H1 (cell line): ENCODE results near the gene SMURF2. TPM values are rescaled to one million over a fixed set of nuclear protein-coding genes. Genes with fewer than 3 reads are reported as not detected.

ENCODE experiments used
- EZH2 ChIP-seq: fragments of 200-600 bp; sonication (generic); IDR thresholded peaks from 2 replicates; pipeline ENCODE4 v1.7.1; 2012; ENCODE audit warnings: low read depth, mild to moderate bottlenecking, moderate library complexity, low read length, inconsistent platforms; ENCODE audit not compliant: severe bottlenecking
- FOSL1 ChIP-seq: IDR thresholded peaks from 2 replicates; pipeline ENCODE4 v1.6.1; 2011; ENCODE audit warnings: mild to moderate bottlenecking, low read depth, low read length, moderate library complexity; ENCODE audit not compliant: insufficient read depth
- KDM4A ChIP-seq: IDR thresholded peaks from one replicate; pipeline ENCODE4 v1.7.1; 2012; ENCODE audit warnings: low read depth, mild to moderate bottlenecking, moderate library complexity, low read length, inconsistent platforms; ENCODE audit not compliant: severe bottlenecking
- MAX ChIP-seq: IDR thresholded peaks from 2 replicates; pipeline ENCODE4 v1.6.1; 2012; ENCODE audit warnings: inconsistent platforms
- POU5F1 ChIP-seq: IDR thresholded peaks from 2 replicates; pipeline ENCODE4 v1.6.1; 2011; ENCODE audit warnings: low read depth, mild to moderate bottlenecking, low read length, moderate library complexity
- SP1 ChIP-seq: IDR thresholded peaks from 2 replicates; pipeline ENCODE4 v1.6.1; 2011; ENCODE audit warnings: low read depth, low read length
- polyA plus RNA-seq, 7 experiments: library from polyadenylated mRNA; depleted of rRNA in 3 of 7; stranded (reverse) in 5 of 7; unstranded in 2 of 7; fragments of >200 nt in 5 of 7; fragments of 200-250 nt in 2 of 7; gene quantifications; 1 replicate in 5 of 7; 2 replicates in 1 of 7; 4 replicates in 1 of 7; pipeline versions ENCODE4 v1.2.1 to v1.2.3, GENCODE V29; 2011 to 2013; ENCODE audit warnings: missing spikeins in 2 of 7, mixed read lengths in 2 of 7
- total RNA-seq: library from RNA; stranded (reverse); fragmentation: NEBNext Ultra II Directional; extraction: Animal tissue kit (Norgen Biotek cat#: 25700); gene quantifications from 2 replicates; pipeline ENCODE4 v1.2.1, GENCODE V29; 2021
- TF ChIP-seq, protein P1 (sequence below): fragments of 300-600 bp; sonication (generic); IDR thresholded peaks from 2 replicates; pipeline ENCODE4 v1.7.1; 2012; ENCODE audit warnings: low read length, moderate library complexity, mild to moderate bottlenecking, inconsistent platforms; ENCODE audit not compliant: insufficient replicate concordance
- TF ChIP-seq, protein P2 (sequence below): IDR thresholded peaks from 2 replicates; pipeline ENCODE4 v1.6.1; 2012; ENCODE audit warnings: inconsistent platforms

SMURF2 gene
- total and polyA plus RNA-seq, 2 of the 8 experiments (the other 6 are each of a cell fraction or from before 2014, with no cell fraction given) = 7.2 to 29.2 TPM

- TF ChIP-seq FOSL1 (no peak), KDM4A (no peak), SP1 (no peak), MAX (no peak), POU5F1 (no peak), EZH2 (no peak)
- TF ChIP-seq, protein P1, sequence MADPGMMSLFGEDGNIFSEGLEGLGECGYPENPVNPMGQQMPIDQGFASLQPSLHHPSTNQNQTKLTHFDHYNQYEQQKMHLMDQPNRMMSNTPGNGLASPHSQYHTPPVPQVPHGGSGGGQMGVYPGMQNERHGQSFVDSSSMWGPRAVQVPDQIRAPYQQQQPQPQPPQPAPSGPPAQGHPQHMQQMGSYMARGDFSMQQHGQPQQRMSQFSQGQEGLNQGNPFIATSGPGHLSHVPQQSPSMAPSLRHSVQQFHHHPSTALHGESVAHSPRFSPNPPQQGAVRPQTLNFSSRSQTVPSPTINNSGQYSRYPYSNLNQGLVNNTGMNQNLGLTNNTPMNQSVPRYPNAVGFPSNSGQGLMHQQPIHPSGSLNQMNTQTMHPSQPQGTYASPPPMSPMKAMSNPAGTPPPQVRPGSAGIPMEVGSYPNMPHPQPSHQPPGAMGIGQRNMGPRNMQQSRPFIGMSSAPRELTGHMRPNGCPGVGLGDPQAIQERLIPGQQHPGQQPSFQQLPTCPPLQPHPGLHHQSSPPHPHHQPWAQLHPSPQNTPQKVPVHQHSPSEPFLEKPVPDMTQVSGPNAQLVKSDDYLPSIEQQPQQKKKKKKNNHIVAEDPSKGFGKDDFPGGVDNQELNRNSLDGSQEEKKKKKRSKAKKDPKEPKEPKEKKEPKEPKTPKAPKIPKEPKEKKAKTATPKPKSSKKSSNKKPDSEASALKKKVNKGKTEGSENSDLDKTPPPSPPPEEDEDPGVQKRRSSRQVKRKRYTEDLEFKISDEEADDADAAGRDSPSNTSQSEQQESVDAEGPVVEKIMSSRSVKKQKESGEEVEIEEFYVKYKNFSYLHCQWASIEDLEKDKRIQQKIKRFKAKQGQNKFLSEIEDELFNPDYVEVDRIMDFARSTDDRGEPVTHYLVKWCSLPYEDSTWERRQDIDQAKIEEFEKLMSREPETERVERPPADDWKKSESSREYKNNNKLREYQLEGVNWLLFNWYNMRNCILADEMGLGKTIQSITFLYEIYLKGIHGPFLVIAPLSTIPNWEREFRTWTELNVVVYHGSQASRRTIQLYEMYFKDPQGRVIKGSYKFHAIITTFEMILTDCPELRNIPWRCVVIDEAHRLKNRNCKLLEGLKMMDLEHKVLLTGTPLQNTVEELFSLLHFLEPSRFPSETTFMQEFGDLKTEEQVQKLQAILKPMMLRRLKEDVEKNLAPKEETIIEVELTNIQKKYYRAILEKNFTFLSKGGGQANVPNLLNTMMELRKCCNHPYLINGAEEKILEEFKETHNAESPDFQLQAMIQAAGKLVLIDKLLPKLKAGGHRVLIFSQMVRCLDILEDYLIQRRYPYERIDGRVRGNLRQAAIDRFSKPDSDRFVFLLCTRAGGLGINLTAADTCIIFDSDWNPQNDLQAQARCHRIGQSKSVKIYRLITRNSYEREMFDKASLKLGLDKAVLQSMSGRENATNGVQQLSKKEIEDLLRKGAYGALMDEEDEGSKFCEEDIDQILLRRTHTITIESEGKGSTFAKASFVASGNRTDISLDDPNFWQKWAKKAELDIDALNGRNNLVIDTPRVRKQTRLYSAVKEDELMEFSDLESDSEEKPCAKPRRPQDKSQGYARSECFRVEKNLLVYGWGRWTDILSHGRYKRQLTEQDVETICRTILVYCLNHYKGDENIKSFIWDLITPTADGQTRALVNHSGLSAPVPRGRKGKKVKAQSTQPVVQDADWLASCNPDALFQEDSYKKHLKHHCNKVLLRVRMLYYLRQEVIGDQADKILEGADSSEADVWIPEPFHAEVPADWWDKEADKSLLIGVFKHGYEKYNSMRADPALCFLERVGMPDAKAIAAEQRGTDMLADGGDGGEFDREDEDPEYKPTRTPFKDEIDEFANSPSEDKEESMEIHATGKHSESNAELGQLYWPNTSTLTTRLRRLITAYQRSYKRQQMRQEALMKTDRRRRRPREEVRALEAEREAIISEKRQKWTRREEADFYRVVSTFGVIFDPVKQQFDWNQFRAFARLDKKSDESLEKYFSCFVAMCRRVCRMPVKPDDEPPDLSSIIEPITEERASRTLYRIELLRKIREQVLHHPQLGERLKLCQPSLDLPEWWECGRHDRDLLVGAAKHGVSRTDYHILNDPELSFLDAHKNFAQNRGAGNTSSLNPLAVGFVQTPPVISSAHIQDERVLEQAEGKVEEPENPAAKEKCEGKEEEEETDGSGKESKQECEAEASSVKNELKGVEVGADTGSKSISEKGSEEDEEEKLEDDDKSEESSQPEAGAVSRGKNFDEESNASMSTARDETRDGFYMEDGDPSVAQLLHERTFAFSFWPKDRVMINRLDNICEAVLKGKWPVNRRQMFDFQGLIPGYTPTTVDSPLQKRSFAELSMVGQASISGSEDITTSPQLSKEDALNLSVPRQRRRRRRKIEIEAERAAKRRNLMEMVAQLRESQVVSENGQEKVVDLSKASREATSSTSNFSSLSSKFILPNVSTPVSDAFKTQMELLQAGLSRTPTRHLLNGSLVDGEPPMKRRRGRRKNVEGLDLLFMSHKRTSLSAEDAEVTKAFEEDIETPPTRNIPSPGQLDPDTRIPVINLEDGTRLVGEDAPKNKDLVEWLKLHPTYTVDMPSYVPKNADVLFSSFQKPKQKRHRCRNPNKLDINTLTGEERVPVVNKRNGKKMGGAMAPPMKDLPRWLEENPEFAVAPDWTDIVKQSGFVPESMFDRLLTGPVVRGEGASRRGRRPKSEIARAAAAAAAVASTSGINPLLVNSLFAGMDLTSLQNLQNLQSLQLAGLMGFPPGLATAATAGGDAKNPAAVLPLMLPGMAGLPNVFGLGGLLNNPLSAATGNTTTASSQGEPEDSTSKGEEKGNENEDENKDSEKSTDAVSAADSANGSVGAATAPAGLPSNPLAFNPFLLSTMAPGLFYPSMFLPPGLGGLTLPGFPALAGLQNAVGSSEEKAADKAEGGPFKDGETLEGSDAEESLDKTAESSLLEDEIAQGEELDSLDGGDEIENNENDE = no peak
- TF ChIP-seq, protein P2, sequence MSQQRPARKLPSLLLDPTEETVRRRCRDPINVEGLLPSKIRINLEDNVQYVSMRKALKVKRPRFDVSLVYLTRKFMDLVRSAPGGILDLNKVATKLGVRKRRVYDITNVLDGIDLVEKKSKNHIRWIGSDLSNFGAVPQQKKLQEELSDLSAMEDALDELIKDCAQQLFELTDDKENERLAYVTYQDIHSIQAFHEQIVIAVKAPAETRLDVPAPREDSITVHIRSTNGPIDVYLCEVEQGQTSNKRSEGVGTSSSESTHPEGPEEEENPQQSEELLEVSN = no peak
These were observed 106.8 kb downstream of the SMURF2 start (continued) for GRCh38 chr17:64555281-64555680.
